Heart right ventricle (tissue), 16 donors: ENCODE data around the gene STAM2. TPM values are rescaled to one million over a fixed set of nuclear protein-coding genes. Genes with fewer than 3 reads are reported as not detected.

Experiments
- ATAC-seq, 8 donors: fragments of 200-7000 bp; cut with Tn5 transposase; one replicate each; pipeline ENCODE4 v1.9.1; 2020; ENCODE audit warnings: mild to moderate bottlenecking in 8 of 8, moderate library complexity in 8 of 8, moderate number of reproducible peaks in 1 of 8
- DNase-seq, 2 donors: peaks; one replicate each; pipeline ENCODE4 v3.0.0-alpha.2; 2020
- H3K27ac ChIP-seq, 10 donors: fragments of 200-600 bp; sonication (generic) in 2 of 10; one replicate each; pipeline versions ENCODE4 v1.5.0 to v1.8.0; 2020 to 2022; ENCODE audit warnings: mild to moderate bottlenecking in 3 of 10
- H3K27me3 ChIP-seq, 7 donors: fragments of 200-600 bp; one replicate each; pipeline ENCODE4 v1.8.0; 2021 to 2022; ENCODE audit warnings: mild to moderate bottlenecking in 2 of 7
- H3K36me3 ChIP-seq, 9 donors: fragments of 200-600 bp; sonication (generic) in 1 of 9; one replicate each; pipeline versions ENCODE4 v1.5.0 to v1.8.0; 2020 to 2022; ENCODE audit warnings: mild to moderate bottlenecking in 2 of 9
- H3K4me1 ChIP-seq, 9 donors: fragments of 200-600 bp; sonication (generic) in 1 of 9; one replicate each; pipeline versions ENCODE4 v1.5.0 to v1.8.0; 2020 to 2022; ENCODE audit warnings: mild to moderate bottlenecking in 4 of 9
- H3K4me3 ChIP-seq, 10 donors: fragments of 200-600 bp; sonication (generic) in 2 of 10; one replicate each; pipeline versions ENCODE4 v1.5.0 to v1.8.0; 2020 to 2022; ENCODE audit warnings: mild to moderate bottlenecking in 7 of 10, moderate library complexity in 2 of 10
- H3K9me3 ChIP-seq, 11 donors: fragments of 200-600 bp in 10 of 11; sonication (generic) in 2 of 11; one replicate each; pipeline versions ENCODE4 v1.5.0 to v1.8.0; 2013 to 2022; ENCODE audit warnings: mild to moderate bottlenecking in 2 of 11, control low read depth in 1 of 11, moderate library complexity in 1 of 11
- WGBS, 2 donors: extraction: QIAGEN DNeasy Blood & Tissue Kit; methylation state at CpG; one replicate each; pipeline ENCODE4 v1.1.7; 2013; ENCODE audit warnings: inconsistent platforms in 1 of 2; 5-methylcytosine and 5-hydroxymethylcytosine counted together
- intact Hi-C, 10 donors: fragments of 100-400 bp; cut with DNase I; formaldehyde crosslinking; loops; one replicate each; pipeline versions ENCODE4 v1.11.1 to v1.14.2; 2022
- polyA plus RNA-seq, 2 donors: library from polyadenylated mRNA; stranded (reverse); fragments of 200-250 nt; gene quantifications; one replicate each; pipeline ENCODE4 v1.2.3, GENCODE V29; 2013
- total RNA-seq, 10 donors: library from RNA; stranded (reverse); fragmentation: NEBNext Ultra II Directional in 3 of 10; extraction: Animal tissue kit (Norgen Biotek cat#: 25700) in 3 of 10; gene quantifications; one replicate each; pipeline versions ENCODE4 v1.2.1 to v1.2.4, GENCODE V29; 2021 to 2023
- TF ChIP-seq, protein P1 (sequence below), 9 donors: fragments of 200-600 bp; sonication (generic) in 2 of 9; IDR thresholded peaks; one replicate each; pipeline versions ENCODE4 v1.5.0 to v1.8.0; 2021 to 2022; ENCODE audit warnings: antibody characterized with exemption in 9 of 9, mild to moderate bottlenecking in 5 of 9, moderate library complexity in 1 of 9
- donor health status: Arrhythmogenic right ventricular cardiomyopathy.
- donor health status: ischemic (EF 13 %, LVEDD 7.1; RV severe dilation, severe dysfunction).
- donor health status: healthy with polysubstance abuse.
- donor health status: DM: no; HTN: yes; CAD: no.
- donor health status: DM: no; HTN: no; CAD: no.
- donor health status: ischemic (EF 25% LVEDD 6.9; RV normal size, moderate dysfunction).
- donor health status: ischemic (EF 25% LVEDD 5.7; RV mildly dilated, moderate dysfunction).
- donor health status: healthy.
- donor health status: DM: yes; HTN: yes; CAD: no.
- donor health status: Ischemic cardiomyopathy.
- donor health status: ischemic (EF 35%, LVEDD 5.7; RV mildly dilated, moderate dysfunction).
- donor health status: nonischemic (EF 11% LVEDD 7.7; RV severe dilation, severe dysfunction).
- donor health status: DM: yes; HTN: yes; CAD: no.
- donor health status: PGD.
- donor health status: ischemic (EF 29% LVEDD 5.4; RV normal size, mild dysfunction).
- donor health status: nonischemic (EF 23%, LVEDD 6.1; RV moderate dilation, normal function).

Gene STAM2
- total and polyA plus RNA-seq, 12 donors: 6.9 to 35.9 (median 25.0) TPM

GRCh38 chr2:152126664-152127063 is 48.9 kb downstream of the STAM2 start:
- ATAC-seq (no peak), DNase-seq (no peak)
- H3K4me3 ChIP-seq: no peak overlapping the region
- no peaks in the 10 kb centered on the region for H3K9me3 ChIP-seq
- no peaks in the 10 kb centered on the region for H3K27me3 ChIP-seq
- WGBS, 2 donors: 74 to 81% methylated on average over 4 of the region's 4 CpGs
- intact Hi-C loops: no loop called here
- H3K4me1 ChIP-seq: peaks cover 0 to 4% (median 0%) of the 10 kb centered on the region in 9 donors
- TF ChIP-seq, protein P1, sequence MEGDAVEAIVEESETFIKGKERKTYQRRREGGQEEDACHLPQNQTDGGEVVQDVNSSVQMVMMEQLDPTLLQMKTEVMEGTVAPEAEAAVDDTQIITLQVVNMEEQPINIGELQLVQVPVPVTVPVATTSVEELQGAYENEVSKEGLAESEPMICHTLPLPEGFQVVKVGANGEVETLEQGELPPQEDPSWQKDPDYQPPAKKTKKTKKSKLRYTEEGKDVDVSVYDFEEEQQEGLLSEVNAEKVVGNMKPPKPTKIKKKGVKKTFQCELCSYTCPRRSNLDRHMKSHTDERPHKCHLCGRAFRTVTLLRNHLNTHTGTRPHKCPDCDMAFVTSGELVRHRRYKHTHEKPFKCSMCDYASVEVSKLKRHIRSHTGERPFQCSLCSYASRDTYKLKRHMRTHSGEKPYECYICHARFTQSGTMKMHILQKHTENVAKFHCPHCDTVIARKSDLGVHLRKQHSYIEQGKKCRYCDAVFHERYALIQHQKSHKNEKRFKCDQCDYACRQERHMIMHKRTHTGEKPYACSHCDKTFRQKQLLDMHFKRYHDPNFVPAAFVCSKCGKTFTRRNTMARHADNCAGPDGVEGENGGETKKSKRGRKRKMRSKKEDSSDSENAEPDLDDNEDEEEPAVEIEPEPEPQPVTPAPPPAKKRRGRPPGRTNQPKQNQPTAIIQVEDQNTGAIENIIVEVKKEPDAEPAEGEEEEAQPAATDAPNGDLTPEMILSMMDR (IDR thresholded peaks at IDR 0.05): no peak
- peaks cover 0 to 88% (median 10%) of the 10 kb centered on the region in 9 donors for H3K36me3 ChIP-seq
- no peak overlapping the region for H3K27ac ChIP-seq

- no peak for DNase-seq
- no peak for ATAC-seq
- no peaks in the 10 kb centered on the region for H3K27me3 ChIP-seq
- peaks cover 0 to 85% (median 10%) of the 10 kb centered on the region in 9 donors for H3K36me3 ChIP-seq
- no peak overlapping the region for H3K27ac ChIP-seq
- H3K4me3 ChIP-seq: no peak overlapping the region
- TF ChIP-seq, protein P1 (IDR thresholded peaks at IDR 0.05): no peak
- WGBS, 2 donors: 94 to 98% methylated on average over 2 of the region's 2 CpGs
- peaks cover 0 to 4% (median 0%) of the 10 kb centered on the region in 9 donors for H3K4me1 ChIP-seq
- no peaks in the 10 kb centered on the region for H3K9me3 ChIP-seq
- intact Hi-C loops: no loop called here
Observed at GRCh38 chr2:152122161-152122560, 53.4 kb downstream of the STAM2 start.

- intact Hi-C loops: no loop called here
- H3K9me3 ChIP-seq: no peaks in the 10 kb centered on the region
- no peak overlapping the region for H3K27ac ChIP-seq
- H3K36me3 ChIP-seq: peaks cover 0 to 73% (median 10%) of the 10 kb centered on the region in 9 donors
- ATAC-seq (no peak), DNase-seq (no peak)
- H3K27me3 ChIP-seq: no peaks in the 10 kb centered on the region
- TF ChIP-seq, protein P1 (IDR thresholded peaks at IDR 0.05): no peak
- H3K4me1 ChIP-seq: no peaks in the 10 kb centered on the region
- WGBS, 2 donors: 84 to 91% methylated on average over 1 of the region's 1 CpG
- no peak overlapping the region for H3K4me3 ChIP-seq
Observed at GRCh38 chr2:152120430-152120829, 55.1 kb downstream of the STAM2 start.

GRCh38 chr2:152115952-152116351 is 59.6 kb downstream of the STAM2 start:
- TF ChIP-seq, protein P1 (IDR thresholded peaks at IDR 0.05): peak in 4 of 9 donors; percentile 6 to 28 (median 10)
- Histone ChIP-seq H3K36me3 (peaks cover 0 to 30% (median 0%) of the 10 kb centered on the region in 9 donors), H3K9me3 (no peaks in the 10 kb centered on the region), H3K4me3 (no peak overlapping the region), H3K27ac (no peak overlapping the region), H3K4me1 (no peaks in the 10 kb centered on the region), H3K27me3 (no peaks in the 10 kb centered on the region)
- DNase-seq (no peak), ATAC-seq (no peak)
- intact Hi-C loops: loop anchor here in 1 of 10 donors (5.0 kb wide), 1 partner anchor 79 kb away; no protein-coding TSS in a partner anchor
- 81 to 87% methylated on average over 3 of the region's 3 CpGs for WGBS, 2 donors
